ENCODE results near the gene OR1S1. TPM values are rescaled to one million over a fixed set of nuclear protein-coding genes. Genes with fewer than 3 reads are reported as not detected.

Gene OR1S1
- total and polyA plus RNA-seq, 2 donors (not counting 3 experiments of a cell fraction or from before 2014, with no cell fraction given): not detected

DNA sequence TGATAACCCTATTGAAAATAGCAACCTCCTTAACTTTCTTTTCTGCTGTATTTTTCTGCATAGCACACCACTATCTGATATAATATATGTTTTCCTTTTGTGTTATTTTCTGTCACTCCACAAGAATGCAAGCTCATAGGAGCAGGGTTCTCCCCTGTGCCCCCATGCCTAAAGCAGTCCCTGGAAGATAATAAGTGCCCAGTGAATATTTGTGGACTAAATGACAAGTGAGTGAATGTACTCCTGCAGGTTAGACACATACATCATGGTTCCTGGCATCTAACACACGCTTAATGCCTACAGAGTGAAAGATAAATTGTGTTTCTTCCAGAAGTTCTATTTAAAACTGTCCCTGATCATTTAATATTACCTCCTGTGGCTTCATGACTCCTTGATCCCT, 47.5 kb upstream of the OR1S1 start:
- H3K4me2 ChIP-seq (ENCODE audit: insufficient read depth, low read length): no peak overlapping the region
- CTCF ChIA-PET: no interaction called here
- H2AFZ ChIP-seq (ENCODE audit: low read depth, low read length): no peak overlapping the region
- no peak for DNase-seq (ENCODE audit: low read depth, low spot score)
- dilution Hi-C loops (cut with MboI; ENCODE audit: extremely low pct_ligation_motif_present, low sequenced_read_pairs) (no loop called here), intact Hi-C loops (cut with micrococcal nuclease) (no loop called here)
- POLR2A ChIA-PET: no interaction called here
- no peak overlapping the region for H3K27ac ChIP-seq (ENCODE audit: insufficient read depth, low read depth, low read length)
- no peaks in the 10 kb centered on the region for H4K20me1 ChIP-seq (replicated peaks; ENCODE audit: control insufficient read depth, extremely low read depth, insufficient read depth, low read length)
- TF ChIP-seq EZH2 (IDR thresholded peaks at IDR 0.05; ENCODE audit: borderline replicate concordance, low read depth, low read length, severe bottlenecking): no peak
- TF ChIP-seq MYC (IDR thresholded peaks at IDR 0.05; ENCODE audit: low read depth, low read length): no peak
- TF ChIP-seq MAX (IDR thresholded peaks at IDR 0.05; ENCODE audit: insufficient read depth, insufficient read length): no peak
- no peak overlapping the region for H3K9ac ChIP-seq (replicated peaks; ENCODE audit: extremely low read depth, insufficient read depth, low read length)
- H3K4me3 ChIP-seq (replicated peaks in 1 of 3; ENCODE audit: insufficient read depth in 1 of 3, low read depth in 1 of 3, low read length in 3 of 3): no peak overlapping the region
- no peaks in the 10 kb centered on the region for H3K9me3 ChIP-seq (replicated peaks; ENCODE audit: control insufficient read depth, insufficient read depth, low read length)
- H3K27me3 ChIP-seq (ENCODE audit: control insufficient read depth in 2 of 2, insufficient read depth in 2 of 2, low read length in 2 of 2): no peaks in the 10 kb centered on the region
- no peak for FAIRE-seq
- no peaks in the 10 kb centered on the region for H3K9me1 ChIP-seq (replicated peaks; ENCODE audit: control insufficient read depth, extremely low read depth, insufficient read depth, low read length)
- no TSS peak for BruUV-seq (replicated peaks)
- H3K79me2 ChIP-seq (ENCODE audit: control insufficient read depth, insufficient read depth, low read length): no peaks in the 10 kb centered on the region
- H3K4me1 ChIP-seq (ENCODE audit: control insufficient read depth, extremely low read depth, insufficient read depth, low read length): no peaks in the 10 kb centered on the region
- no peaks in the 10 kb centered on the region for H3K36me3 ChIP-seq (ENCODE audit: control insufficient read depth in 2 of 2, extremely low read depth in 1 of 2, insufficient read depth in 2 of 2, low read length in 2 of 2)

DNA sequence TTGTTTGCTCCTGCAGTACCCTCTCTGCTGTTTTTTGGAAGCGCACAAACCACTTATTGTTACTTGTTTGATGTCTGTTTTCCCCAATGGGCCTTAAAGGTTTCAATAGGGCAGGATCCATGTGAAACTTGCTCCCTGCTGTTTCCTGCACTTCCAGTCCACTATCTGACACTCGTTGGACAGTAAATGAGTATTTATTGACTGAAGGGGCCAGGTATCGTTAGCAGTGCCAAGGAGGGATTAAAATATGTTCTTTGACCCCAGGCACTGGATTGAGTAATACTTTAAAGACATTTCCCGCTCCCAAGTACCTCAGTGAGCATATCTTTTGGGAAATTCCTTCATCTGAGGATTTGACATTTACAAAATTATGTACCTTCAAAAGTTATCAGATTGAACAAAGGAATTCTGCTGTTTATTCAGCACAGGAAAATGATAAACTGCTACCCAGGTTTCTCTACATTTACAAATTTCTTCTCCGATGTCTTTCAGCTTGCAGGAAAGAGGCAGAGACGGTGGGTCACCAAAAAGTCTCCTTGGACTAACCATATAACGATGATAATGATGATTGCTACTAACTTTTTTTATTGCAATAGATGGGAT, 46.9 kb upstream of the OR1S1 start:
- Histone ChIP-seq H3K9ac (replicated peaks; ENCODE audit: extremely low read depth, insufficient read depth, low read length) (no peak overlapping the region), H4K20me1 (replicated peaks; ENCODE audit: control insufficient read depth, extremely low read depth, insufficient read depth, low read length) (no peaks in the 10 kb centered on the region), H3K27ac (ENCODE audit: insufficient read depth, low read depth, low read length) (no peak overlapping the region), H2AFZ (ENCODE audit: low read depth, low read length) (no peak overlapping the region), H3K79me2 (ENCODE audit: control insufficient read depth, insufficient read depth, low read length) (no peaks in the 10 kb centered on the region), H3K4me1 (ENCODE audit: control insufficient read depth, extremely low read depth, insufficient read depth, low read length) (no peaks in the 10 kb centered on the region), H3K36me3 (ENCODE audit: control insufficient read depth in 2 of 2, extremely low read depth in 1 of 2, insufficient read depth in 2 of 2, low read length in 2 of 2) (no peaks in the 10 kb centered on the region), H3K4me3 (replicated peaks in 1 of 3; ENCODE audit: insufficient read depth in 1 of 3, low read depth in 1 of 3, low read length in 3 of 3) (no peak overlapping the region), H3K9me3 (replicated peaks; ENCODE audit: control insufficient read depth, insufficient read depth, low read length) (no peaks in the 10 kb centered on the region), H3K9me1 (replicated peaks; ENCODE audit: control insufficient read depth, extremely low read depth, insufficient read depth, low read length) (no peaks in the 10 kb centered on the region), H3K4me2 (ENCODE audit: insufficient read depth, low read length) (no peak overlapping the region), H3K27me3 (ENCODE audit: control insufficient read depth in 2 of 2, insufficient read depth in 2 of 2, low read length in 2 of 2) (no peaks in the 10 kb centered on the region)
- intact Hi-C loops (cut with micrococcal nuclease): no loop called here
- no peak for FAIRE-seq
- no peak for DNase-seq (ENCODE audit: low read depth, low spot score)
- dilution Hi-C loops (cut with MboI; ENCODE audit: extremely low pct_ligation_motif_present, low sequenced_read_pairs): no loop called here
- TF ChIP-seq CTCF (IDR thresholded peaks at IDR 0.05; ENCODE audit: extremely low read depth in 1 of 2, insufficient read depth in 1 of 2, low read depth in 1 of 2, low read length in 2 of 2) (no peak), MAX (IDR thresholded peaks at IDR 0.05; ENCODE audit: insufficient read depth, insufficient read length) (no peak), JUN (IDR thresholded peaks at IDR 0.05; ENCODE audit: borderline replicate concordance, insufficient read depth, insufficient read length, low read depth) (no peak), FOS (IDR thresholded peaks at IDR 0.05; ENCODE audit: borderline replicate concordance, insufficient read depth, low read length) (no peak), GATA2 (IDR thresholded peaks at IDR 0.05; ENCODE audit: insufficient read depth, insufficient read length, low read depth, low read length) (no peak), EZH2 (IDR thresholded peaks at IDR 0.05; ENCODE audit: borderline replicate concordance, low read depth, low read length, severe bottlenecking) (no peak), POLR2A (IDR thresholded peaks at IDR 0.05; ENCODE audit: low read depth, low read length) (no peak)
- no TSS peak for BruUV-seq (replicated peaks)
- POLR2A ChIA-PET: no interaction called here
- CTCF ChIA-PET: no interaction called here

All from endothelial cell of umbilical vein (primary cell).